A549 (cell line): Measurements from ENCODE around the gene ZBTB2.

ENCODE experiments used
- CHD4 ChIP-seq: fragments of 200-600 bp; sonication (generic); IDR thresholded peaks from 2 replicates; pipeline ENCODE4 v1.6.1; 2016; ENCODE audit warnings: antibody characterized with exemption, mild to moderate bottlenecking, borderline replicate concordance
- MYC ChIP-seq: IDR thresholded peaks from 2 replicates; pipeline ENCODE4 v1.6.1; 2012; ENCODE audit warnings: mild to moderate bottlenecking, inconsistent platforms, low read length, improper control_type of control experiment, borderline replicate concordance
- POLR2A ChIP-seq: IDR thresholded peaks from 2 replicates; pipeline ENCODE4 v1.6.1; 2012; ENCODE audit warnings: mild to moderate bottlenecking, low read length
- RAD21 ChIP-seq, 2 experiments: fragments of >200 bp in 1 of 2; sonication (Bioruptor Twin) in 1 of 2; formaldehyde crosslinking in 1 of 2; IDR thresholded peaks in 1 of 2; conservative IDR thresholded peaks in 1 of 2; 2 replicates in 1 of 2; 3 replicates in 1 of 2; pipeline ENCODE4 v1.6.1; 2012 to 2018; ENCODE audit warnings: inconsistent platforms in 1 of 2
- RFX5 ChIP-seq: fragments of 450-650 bp; IDR thresholded peaks from 2 replicates; pipeline ENCODE4 v1.7.1; 2014; ENCODE audit warnings: antibody characterized with exemption, mild to moderate bottlenecking, moderate library complexity
- TF ChIP-seq, protein P1 (sequence below): fragments of >200 bp; sonication (Bioruptor Twin); formaldehyde crosslinking; IDR thresholded peaks from 3 replicates; pipeline ENCODE4 v1.5.1; 2016
- TF ChIP-seq, protein P2 (sequence below): fragments of 200-600 bp; sonication (generic); IDR thresholded peaks from 2 replicates; pipeline ENCODE4 v1.6.1; 2016; ENCODE audit warnings: antibody characterized with exemption, mild to moderate bottlenecking, moderate library complexity
- TF ChIP-seq, protein P3 (sequence below): IDR thresholded peaks from 2 replicates; pipeline ENCODE4 v1.6.1; 2012
- TF ChIP-seq, protein P4 (sequence below): IDR thresholded peaks from 2 replicates; pipeline ENCODE4 v1.6.1; 2012

DNA sequence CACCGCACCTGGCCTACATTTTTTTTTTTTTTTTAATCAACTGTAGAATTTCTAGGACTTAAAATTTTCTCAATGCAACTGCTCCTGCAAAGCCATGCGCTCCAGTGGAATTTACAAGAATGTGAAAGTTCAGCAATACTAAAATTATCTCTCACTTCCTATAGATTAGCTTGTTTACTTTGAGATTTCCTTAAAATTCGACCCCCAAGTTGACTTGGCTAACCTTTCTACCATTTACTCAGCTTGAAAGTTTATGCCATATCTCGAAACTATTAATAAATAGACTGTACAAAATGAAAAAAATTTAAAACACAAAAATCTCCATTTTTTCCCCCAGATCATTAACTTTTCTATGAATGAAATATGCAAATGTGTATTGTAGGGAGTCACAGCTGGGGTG, 64.3 kb downstream of the ZBTB2 start:
- TF ChIP-seq POLR2A (no peak), RAD21 (conservative IDR thresholded peaks at IDR 0.05 in 1 of 2, IDR thresholded peaks at IDR 0.05 in 1 of 2) (no peak), MYC (no peak), RFX5 (no peak), CHD4 (no peak)
- TF ChIP-seq, protein P1, sequence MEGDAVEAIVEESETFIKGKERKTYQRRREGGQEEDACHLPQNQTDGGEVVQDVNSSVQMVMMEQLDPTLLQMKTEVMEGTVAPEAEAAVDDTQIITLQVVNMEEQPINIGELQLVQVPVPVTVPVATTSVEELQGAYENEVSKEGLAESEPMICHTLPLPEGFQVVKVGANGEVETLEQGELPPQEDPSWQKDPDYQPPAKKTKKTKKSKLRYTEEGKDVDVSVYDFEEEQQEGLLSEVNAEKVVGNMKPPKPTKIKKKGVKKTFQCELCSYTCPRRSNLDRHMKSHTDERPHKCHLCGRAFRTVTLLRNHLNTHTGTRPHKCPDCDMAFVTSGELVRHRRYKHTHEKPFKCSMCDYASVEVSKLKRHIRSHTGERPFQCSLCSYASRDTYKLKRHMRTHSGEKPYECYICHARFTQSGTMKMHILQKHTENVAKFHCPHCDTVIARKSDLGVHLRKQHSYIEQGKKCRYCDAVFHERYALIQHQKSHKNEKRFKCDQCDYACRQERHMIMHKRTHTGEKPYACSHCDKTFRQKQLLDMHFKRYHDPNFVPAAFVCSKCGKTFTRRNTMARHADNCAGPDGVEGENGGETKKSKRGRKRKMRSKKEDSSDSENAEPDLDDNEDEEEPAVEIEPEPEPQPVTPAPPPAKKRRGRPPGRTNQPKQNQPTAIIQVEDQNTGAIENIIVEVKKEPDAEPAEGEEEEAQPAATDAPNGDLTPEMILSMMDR: no peak
- TF ChIP-seq, protein P2, sequence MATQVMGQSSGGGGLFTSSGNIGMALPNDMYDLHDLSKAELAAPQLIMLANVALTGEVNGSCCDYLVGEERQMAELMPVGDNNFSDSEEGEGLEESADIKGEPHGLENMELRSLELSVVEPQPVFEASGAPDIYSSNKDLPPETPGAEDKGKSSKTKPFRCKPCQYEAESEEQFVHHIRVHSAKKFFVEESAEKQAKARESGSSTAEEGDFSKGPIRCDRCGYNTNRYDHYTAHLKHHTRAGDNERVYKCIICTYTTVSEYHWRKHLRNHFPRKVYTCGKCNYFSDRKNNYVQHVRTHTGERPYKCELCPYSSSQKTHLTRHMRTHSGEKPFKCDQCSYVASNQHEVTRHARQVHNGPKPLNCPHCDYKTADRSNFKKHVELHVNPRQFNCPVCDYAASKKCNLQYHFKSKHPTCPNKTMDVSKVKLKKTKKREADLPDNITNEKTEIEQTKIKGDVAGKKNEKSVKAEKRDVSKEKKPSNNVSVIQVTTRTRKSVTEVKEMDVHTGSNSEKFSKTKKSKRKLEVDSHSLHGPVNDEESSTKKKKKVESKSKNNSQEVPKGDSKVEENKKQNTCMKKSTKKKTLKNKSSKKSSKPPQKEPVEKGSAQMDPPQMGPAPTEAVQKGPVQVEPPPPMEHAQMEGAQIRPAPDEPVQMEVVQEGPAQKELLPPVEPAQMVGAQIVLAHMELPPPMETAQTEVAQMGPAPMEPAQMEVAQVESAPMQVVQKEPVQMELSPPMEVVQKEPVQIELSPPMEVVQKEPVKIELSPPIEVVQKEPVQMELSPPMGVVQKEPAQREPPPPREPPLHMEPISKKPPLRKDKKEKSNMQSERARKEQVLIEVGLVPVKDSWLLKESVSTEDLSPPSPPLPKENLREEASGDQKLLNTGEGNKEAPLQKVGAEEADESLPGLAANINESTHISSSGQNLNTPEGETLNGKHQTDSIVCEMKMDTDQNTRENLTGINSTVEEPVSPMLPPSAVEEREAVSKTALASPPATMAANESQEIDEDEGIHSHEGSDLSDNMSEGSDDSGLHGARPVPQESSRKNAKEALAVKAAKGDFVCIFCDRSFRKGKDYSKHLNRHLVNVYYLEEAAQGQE: no peak
- TF ChIP-seq, protein P3, sequence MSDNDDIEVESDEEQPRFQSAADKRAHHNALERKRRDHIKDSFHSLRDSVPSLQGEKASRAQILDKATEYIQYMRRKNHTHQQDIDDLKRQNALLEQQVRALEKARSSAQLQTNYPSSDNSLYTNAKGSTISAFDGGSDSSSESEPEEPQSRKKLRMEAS: no peak
- TF ChIP-seq, protein P4, sequence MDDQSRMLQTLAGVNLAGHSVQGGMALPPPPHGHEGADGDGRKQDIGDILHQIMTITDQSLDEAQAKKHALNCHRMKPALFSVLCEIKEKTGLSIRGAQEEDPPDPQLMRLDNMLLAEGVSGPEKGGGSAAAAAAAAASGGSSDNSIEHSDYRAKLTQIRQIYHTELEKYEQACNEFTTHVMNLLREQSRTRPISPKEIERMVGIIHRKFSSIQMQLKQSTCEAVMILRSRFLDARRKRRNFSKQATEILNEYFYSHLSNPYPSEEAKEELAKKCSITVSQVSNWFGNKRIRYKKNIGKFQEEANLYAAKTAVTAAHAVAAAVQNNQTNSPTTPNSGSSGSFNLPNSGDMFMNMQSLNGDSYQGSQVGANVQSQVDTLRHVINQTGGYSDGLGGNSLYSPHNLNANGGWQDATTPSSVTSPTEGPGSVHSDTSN: no peak
